ENCODE results near the gene AEBP1.

The AEBP1 gene

DNA sequence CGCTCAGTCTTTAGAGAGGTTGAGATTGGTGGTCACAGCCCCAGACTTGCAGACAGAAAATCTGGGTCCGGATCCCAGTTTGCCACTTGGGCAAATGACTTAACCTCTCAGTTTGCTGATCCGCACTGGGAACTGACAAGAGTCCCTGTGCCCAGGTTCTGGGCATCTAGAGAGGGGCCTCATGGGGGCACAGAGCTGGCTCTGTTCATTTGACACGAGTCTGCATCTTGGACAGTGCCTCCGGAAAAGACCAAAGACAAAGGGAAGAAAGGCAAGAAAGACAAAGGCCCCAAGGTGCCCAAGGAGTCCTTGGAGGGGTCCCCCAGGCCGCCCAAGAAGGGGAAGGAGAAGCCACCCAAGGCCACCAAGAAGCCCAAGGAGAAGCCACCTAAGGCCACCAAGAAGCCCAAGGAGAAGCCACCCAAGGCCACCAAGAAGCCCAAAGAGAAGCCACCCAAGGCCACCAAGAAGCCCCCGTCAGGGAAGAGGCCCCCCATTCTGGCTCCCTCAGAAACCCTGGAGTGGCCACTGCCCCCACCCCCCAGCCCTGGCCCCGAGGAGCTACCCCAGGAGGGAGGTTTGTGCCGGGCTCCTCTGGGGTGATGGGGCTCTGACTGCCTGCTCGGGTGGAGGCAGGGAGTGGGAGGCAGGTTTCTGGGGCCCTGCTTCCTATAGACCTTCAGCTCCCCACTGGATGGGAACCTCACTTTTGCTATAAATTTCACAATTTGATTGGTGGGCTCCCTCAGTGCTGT, 2.3 kb downstream of the AEBP1 start:
- DNase-seq, result no peak

DNA sequence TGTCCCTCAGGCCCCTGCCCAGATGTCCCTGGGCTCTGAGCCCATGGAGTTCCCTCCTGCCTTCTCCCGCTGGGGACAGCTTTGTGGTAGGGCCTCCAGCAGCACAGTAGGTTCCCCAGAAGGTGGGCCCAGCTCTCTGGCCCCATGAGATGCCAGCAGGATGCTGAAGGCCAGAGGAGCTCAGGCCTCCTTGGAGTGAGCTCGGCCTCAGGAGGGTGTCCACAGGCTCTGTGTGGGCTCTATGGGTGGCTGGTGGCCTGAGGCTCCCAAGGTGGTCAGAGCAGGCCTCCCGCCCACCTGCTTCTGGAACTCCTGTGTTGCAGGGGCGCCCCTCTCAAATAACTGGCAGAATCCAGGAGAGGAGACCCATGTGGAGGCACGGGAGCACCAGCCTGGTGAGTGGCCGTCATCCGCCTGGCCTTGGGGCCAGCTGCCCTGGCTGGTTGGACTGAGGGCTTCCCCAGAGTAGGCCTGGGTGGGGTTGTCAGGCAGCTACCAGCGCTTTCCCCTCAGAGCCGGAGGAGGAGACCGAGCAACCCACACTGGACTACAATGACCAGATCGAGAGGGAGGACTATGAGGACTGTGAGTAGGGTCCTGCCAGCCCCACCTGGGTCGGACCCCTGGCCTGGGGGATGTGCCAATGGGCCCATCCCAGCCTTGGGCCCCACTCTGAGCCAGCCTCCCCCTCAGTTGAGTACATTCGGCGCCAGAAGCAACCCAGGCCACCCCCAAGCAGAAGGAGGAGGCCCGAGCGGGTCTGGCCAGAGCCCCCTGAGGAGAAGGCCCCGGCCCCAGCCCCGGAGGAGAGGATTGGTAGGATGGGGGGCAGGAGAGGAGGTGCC, 3.2 kb downstream of the AEBP1 start:
- no peak for DNase-seq

DNA sequence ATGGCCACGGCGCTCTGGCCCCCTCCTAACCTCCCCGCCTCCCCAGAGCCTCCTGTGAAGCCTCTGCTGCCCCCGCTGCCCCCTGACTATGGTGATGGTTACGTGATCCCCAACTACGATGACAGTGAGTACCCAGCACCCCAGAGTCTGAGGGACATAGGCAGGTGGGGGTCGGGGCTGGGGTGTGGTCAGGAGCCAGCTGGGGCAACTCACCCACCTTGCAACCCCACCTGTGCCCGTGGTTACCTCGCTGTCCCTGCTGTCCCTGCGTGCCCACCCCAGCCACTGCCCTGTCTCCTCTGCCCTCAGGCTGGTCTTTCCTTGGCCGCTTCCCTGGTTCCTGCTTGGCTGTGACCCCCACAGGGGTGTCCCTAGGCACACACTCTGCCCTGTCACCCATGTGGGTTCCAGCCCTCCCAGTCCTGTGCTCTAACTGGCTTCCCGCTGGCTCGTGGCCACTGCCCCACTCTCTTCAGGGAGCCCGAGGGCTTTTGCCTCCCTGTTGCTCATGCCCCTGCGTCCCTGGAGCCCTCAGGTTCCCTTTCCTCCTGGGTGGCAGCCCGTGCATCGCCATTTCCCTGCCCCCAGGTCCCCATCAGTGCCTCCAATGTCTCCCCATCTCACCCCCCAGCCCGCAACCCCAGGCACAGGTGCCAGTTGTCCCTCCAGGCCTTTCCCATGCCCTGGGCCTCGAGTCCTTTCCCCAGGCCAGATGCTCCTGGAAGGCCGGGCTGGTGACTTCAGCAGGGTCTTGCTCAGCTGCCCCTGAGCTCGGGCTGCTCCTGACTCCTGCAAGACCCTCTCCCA, 4.0 kb downstream of the AEBP1 start:
- DNase-seq, result no peak

DNA sequence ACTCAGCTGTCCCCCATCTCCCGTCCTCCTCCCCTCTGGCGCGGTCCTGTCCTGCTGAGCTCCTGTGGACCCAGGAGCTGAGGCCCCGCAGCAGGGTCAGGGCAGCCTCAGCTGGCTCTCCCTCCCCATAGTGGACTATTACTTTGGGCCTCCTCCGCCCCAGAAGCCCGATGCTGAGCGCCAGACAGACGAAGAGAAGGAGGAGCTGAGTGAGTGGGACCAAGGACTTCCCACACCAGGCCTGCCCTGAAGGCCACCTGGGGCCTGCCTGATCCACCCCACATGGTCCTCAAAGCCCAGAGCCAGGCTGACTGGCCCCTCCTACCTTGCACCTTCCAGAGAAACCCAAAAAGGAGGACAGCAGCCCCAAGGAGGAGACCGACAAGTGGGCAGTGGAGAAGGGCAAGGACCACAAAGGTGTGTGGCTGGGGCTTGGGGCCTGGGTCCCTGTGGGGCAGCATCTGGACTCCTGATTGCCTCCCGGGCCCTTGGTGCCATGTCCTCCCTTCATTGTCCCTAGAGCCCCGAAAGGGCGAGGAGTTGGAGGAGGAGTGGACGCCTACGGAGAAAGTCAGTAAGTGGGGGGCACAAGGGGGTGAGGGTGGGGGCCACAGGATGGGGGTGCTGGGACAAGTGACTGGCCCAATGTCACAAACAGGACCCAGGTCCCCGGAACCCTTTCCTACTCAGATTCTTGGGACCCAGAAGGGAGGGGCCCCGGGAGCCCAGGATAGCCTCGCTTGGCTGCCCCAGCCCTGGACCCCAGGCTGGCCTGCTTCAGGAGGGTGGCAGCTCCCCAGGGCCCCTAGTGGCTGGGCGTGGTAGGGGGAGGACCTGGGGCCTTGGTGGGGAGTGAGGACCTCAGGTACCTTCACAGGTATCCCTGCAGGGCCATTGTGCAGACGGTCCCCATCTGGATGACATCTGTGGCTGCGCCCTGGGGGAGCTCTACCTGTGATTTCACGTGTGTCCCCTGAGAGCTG, 4.9 kb downstream of the AEBP1 start:
- no peak for DNase-seq

DNA sequence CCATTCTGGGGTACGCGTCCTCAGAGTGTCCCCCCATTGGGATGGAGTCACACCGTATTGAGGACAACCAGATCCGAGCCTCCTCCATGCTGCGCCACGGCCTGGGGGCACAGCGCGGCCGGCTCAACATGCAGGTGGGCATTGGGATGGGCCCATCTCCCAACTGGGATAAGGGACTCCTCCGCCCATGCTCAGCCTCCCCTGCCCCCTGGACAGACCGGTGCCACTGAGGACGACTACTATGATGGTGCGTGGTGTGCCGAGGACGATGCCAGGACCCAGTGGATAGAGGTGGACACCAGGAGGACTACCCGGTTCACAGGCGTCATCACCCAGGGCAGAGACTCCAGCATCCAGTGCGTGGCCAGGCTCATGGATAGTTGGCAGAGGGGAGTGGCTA, 5.8 kb downstream of the AEBP1 start:
- no peak for DNase-seq

DNA sequence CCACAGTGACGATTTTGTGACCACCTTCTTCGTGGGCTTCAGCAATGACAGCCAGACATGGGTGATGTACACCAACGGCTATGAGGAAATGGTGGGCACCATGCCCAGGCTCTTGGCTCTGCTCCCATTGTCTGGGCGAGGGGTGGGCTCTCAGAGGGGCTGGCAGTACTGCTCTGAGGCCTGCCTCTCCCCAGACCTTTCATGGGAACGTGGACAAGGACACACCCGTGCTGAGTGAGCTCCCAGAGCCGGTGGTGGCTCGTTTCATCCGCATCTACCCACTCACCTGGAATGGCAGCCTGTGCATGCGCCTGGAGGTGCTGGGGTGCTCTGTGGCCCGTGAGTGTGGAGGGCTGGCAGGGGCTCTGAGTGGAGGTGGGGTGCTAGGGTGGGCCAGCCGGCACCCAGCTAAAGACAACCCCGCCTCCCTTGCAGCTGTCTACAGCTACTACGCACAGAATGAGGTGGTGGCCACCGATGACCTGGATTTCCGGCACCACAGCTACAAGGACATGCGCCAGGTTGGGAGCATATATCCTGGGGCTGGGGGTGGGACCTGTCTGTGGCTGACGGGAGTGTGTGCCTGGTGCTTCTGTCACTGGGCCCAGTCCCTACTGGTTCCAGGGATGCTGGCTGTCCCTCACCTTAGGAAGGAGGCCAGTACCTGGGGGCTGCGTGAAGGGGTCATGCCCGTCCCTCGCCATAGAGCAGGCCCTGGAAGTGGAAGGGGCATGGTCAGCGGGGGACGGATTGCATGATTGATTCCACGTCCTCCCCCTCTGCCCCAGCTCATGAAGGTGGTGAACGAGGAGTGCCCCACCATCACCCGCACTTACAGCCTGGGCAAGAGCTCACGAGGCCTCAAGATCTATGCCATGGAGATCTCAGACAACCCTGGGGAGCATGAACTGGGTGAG, 6.8 kb downstream of the AEBP1 start:
- DNase-seq, result no peak

DNA sequence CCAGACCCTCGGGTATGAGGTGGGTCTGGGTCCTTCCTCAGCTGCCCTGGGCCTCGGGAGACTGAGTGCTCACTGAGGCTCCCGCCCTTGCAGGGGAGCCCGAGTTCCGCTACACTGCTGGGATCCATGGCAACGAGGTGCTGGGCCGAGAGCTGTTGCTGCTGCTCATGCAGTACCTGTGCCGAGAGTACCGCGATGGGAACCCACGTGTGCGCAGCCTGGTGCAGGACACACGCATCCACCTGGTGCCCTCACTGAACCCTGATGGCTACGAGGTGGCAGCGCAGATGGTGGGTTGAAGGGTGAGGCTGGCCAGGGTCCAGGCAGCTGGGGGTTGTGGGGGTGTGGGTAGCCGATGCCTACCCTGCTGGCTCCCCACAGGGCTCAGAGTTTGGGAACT, 7.6 kb downstream of the AEBP1 start:
- DNase-seq, result no peak

DNA sequence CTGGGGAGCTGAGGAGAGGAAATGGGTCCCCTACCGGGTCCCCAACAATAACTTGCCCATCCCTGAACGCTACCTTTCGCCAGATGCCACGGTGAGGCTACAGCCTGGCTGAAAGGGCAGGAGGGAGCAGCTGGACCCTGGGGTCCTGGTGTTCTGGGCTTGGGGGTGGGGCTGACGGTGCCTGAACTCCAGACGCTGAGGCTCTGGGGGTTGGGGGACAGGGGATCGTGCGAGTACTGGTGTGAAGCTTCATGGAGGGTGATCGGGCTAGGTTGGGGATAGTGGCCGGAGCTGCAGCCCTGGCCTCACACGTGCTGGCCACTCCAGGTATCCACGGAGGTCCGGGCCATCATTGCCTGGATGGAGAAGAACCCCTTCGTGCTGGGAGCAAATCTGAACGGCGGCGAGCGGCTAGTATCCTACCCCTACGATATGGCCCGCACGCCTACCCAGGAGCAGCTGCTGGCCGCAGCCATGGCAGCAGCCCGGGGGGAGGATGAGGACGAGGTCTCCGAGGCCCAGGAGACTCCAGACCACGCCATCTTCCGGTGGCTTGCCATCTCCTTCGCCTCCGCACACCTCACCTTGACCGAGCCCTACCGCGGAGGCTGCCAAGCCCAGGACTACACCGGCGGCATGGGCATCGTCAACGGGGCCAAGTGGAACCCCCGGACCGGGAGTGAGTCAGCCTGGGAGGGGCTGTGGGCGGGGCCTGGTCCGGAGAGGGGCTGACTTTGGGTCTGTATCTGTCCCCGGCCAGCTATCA, 8.3 kb downstream of the AEBP1 start:
- peak in 1 of 2 experiments; percentile 36 for DNase-seq

DNA sequence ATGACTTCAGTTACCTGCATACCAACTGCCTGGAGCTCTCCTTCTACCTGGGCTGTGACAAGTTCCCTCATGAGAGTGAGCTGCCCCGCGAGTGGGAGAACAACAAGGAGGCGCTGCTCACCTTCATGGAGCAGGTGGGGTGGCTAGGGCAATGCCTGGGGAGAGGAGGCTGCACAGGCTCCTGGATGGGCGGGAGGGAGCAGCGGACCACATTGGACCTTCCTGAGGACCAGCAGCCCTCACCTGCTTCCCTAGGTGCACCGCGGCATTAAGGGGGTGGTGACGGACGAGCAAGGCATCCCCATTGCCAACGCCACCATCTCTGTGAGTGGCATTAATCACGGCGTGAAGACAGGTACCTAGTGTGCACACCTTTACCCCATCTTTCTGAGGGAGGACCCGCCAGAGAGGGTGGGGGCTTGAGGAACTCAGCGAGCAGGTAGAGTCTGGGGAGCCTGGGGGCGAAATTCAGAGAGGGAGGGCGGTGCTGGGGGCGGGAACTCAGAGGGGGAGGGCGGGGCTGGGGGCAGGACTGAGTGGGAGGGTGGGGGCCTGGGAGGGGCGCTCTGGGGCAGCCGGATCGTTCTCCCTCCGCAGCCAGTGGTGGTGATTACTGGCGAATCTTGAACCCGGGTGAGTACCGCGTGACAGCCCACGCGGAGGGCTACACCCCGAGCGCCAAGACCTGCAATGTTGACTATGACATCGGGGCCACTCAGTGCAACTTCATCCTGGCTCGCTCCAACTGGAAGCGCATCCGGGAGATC, 9.0 kb downstream of the AEBP1 start:
- peak in 1 of 2 experiments; percentile 36 for DNase-seq

DNA sequence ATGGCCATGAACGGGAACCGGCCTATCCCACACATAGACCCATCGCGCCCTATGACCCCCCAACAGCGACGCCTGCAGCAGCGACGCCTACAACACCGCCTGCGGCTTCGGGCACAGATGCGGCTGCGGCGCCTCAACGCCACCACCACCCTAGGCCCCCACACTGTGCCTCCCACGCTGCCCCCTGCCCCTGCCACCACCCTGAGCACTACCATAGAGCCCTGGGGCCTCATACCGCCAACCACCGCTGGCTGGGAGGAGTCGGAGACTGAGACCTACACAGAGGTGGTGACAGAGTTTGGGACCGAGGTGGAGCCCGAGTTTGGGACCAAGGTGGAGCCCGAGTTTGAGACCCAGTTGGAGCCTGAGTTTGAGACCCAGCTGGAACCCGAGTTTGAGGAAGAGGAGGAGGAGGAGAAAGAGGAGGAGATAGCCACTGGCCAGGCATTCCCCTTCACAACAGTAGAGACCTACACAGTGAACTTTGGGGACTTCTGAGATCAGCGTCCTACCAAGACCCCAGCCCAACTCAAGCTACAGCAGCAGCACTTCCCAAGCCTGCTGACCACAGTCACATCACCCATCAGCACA, 9.7 kb downstream of the AEBP1 start:
- DNase-seq, result no peak

DNA sequence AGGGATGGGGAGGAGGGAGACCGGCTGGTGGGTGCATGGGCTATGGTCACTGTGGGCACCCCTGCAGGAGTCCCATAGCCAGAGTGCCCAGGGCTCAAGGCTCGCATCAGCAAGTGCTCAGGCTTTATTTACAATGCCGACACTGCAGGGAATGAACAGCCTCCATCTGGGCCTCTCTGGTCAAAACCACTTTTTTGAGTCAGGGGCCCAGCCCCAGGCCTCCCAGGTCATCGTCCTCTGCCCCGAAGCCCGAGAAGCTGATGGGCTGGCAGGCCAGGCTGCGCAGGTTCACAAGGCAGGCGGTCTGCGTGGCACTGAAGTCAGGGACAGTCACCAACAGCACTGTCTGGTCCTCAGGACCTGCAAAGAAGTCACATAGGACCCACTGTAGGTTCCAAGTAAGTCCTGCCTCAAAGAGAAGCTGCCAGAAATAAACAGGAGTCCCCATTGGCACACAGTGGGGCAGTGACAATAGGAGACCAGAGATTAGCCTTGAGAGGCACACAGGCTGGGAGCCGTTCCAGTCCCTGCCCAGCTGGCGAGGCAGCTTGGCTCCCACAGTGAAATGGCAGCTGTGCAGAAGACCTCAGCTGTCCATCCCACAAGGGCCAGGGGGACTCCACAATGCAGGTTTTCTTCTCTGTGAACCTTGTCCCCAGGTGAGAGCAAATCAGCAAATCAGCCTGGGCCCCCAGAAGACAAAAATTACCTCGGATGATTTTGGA, 10.6 kb downstream of the AEBP1 start:
- DNase-seq, result peak in 1 of 2 experiments; percentile 9

DNA sequence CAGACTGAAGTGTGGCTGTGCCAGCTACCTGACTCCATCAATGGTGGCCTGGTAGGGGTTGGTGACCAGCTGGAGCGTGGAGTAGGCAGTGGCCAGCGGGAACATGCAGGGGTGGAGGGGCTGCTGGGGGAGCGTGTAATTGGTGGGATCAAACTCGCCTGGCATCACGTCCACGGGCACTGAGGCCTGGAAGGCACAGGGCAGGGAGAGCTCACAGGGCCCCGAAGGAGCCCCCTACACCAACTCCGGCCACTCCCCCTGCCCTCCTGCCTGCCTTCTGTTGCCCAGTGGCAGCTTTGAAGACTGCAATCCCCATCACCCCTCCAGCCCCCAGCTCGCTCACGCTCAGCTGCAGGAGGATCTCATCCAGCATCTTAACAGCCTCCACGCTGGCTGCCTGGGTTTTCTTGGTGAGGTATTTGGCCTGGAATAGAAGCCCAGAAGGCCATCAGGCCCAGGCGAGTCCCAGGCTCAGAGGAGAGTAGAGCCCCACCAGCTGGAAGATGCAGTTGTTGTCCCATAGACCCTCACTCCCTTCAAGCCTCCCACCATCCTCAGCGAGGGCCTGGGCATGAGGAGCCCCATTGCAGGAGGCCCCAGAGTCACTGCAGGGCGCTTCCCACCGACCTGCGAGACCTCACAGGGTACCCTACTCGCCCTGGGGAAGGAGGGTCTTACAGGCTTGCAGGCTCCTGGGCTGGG, 12.1 kb downstream of the AEBP1 start:
- no peak for DNase-seq

DNA sequence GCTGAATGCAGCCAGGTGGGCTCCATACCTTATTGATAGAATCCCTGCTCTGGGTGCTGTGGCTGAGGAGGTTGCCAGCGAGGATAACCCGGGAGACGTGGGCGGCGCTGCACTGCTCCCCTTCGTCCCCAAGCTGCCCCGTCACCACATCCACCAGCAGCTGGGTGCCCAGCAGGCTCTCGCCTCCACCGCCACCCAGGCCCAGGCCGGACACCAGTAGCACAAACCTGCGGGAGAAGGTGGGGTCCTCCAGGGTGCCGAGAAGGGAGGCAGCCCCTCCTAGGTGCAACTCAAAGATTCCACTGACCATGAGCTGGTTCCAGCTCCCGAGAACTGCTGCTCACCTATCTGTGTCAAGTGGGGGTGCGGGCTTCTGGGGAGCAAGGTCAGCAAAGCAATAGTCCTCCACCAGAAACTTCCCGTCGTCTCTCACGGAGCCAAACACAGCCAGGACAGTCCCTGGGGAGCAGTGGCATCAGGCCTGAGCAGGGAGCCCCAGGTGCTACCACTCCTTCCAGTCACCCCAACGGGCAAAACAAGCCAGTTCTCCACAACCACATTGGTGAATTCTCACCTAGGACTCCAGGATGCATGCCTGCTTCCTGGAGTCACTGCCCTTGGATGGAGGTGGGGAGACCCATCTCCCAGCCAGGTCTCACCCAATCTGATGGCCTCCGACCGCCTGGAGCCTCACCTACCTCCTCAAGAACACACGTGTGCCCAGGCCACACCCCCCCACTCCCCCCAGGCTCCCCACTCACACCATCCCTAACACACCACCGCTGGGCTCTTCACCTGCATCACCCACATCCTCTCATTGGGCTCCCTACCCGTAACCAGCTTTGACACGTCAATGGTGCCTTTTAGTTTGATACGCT, 12.9 kb downstream of the AEBP1 start:
- no peak for DNase-seq

DNA sequence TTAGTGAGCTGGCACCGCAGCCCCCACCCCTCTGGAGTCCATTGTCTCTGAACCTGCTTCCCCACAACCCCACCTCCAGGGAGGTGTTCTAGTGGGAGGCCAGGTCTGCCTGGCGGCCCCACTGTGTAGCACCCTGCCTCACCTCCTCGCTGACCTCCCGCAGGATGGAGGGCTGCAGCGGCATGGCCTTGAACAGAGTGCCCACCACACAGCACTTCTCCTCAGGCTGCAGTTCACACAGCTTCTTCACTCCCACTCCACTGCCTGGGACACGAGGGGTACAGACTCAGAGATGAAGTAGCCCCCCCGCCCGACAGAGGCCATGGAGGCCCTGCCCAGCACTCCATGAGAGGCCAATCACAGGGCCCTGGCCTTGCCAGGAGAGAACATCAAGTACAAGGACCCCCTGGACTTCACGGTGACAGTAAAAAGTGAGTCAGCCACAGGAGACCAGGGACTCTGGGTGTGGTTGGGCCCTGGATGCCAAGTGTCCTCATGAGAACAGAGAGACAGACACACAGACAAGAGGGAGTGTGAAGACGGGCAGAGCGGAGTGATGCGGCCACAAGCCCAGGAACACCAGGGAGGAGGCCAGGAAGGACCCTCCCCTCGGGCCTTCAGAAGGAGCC, 13.8 kb downstream of the AEBP1 start:
- no peak for DNase-seq

DNA sequence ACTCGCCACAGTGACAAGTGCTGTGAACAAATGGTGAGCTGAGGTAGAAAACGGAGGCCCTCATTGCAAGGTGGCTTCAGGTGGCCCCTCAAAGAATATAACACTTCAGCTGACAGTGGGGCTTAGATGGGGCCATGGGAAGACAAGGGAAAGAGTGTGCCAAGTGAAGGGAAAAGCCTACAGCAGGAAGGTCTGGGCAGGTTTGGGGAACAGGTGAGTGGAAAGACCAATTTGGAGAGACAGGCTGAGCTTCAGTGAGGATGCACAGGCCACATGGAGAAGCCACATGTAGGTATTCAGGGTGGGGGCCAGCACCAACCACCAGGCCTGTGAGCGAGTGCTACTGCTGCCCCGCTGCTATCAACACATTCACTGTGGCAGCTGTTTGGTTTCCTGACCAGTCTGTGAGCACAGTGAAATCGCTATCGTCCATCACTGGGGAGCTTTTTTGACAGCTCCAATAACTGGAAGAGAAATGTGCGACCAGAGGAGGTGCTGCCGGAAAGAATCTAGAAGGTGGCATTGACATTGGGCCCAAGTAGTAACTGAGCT, 15.8 kb downstream of the AEBP1 start:
- DNase-seq, result peak in 1 of 2 experiments; percentile 27

DNA sequence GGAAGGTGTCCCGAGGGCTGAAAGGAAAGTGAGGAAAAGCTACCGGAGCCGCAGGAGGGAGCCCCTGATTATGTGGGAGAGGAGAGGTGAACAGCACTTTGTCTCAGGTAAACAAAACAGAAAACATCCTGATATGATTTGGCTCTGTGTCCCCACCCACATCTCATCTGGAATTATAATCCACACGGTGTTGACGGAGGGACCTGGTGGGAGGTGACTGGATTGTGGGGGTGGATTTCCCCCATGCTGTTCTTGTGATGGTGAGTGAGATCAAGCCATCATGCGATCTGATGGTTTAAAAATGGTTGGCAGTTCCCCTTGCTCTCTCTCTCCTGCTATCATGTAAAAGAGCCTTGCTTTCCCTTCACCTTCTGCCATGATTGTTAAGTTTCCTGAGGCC, 16.2 kb downstream of the AEBP1 start:
- DNase-seq, result no peak

Measured in NCI-H2081 (cell line).